ENCODE data around the gene SCART1. TPM values are rescaled to one million over a fixed set of nuclear protein-coding genes. Genes with fewer than 3 reads are reported as not detected.

The SCART1 gene
- total and polyA plus RNA-seq, 2 experiments from 2014 or later = 0.15 to 0.65 TPM

GRCh38 chr10:133471300-133472109 lies 17.8 kb downstream of the SCART1 start:
- no peaks in the 10 kb centered on the region for H3F3A ChIP-seq (ENCODE audit: insufficient read depth)
- H3K9me2 ChIP-seq (ENCODE audit: insufficient read depth) = no peaks in the 10 kb centered on the region
- in situ Hi-C loops (cut with MboI) = no loop called here
- H4K20me1 ChIP-seq (ENCODE audit: insufficient read depth) = no peaks in the 10 kb centered on the region
- TF ChIP-seq EZH2 (IDR thresholded peaks at IDR 0.05; ENCODE audit: insufficient read depth, poor library complexity, severe bottlenecking) (no peak), EZH2phosphoT487 (IDR thresholded peaks at IDR 0.05; ENCODE audit: insufficient read depth, low read depth) (no peak)
- H3K4me3 ChIP-seq = no peak overlapping the region
- H3K36me3 ChIP-seq (ENCODE audit: low read depth) = no peaks in the 10 kb centered on the region
- H2AFZ ChIP-seq = no peak overlapping the region
- no peaks in the 10 kb centered on the region for H3K9me3 ChIP-seq (ENCODE audit: low read depth)
- H3K27me3 ChIP-seq (replicated peaks; ENCODE audit: insufficient read depth) = no peaks in the 10 kb centered on the region
- H3K27ac ChIP-seq = no peak overlapping the region
- DNase-seq = no peak
- no peak overlapping the region for H3K4me2 ChIP-seq (ENCODE audit: unreplicated experiment)
- no peaks in the 10 kb centered on the region for H3K4me1 ChIP-seq (ENCODE audit: insufficient read depth)
- 39% methylated on average over 6 to 7 of the region's 7 CpGs for WGBS, 2 experiments (ENCODE audit: low coverage in 1 of 2, low lambda C conversion rate in 2 of 2, missing lambda C conversion rate in 2 of 2)
- no peaks in the 10 kb centered on the region for H3K79me2 ChIP-seq (ENCODE audit: insufficient read depth)
- no peak overlapping the region for H3K9ac ChIP-seq

- WGBS, 2 experiments (ENCODE audit: low coverage in 1 of 2, low lambda C conversion rate in 2 of 2, missing lambda C conversion rate in 2 of 2) = 10 to 21% methylated on average over 4 of the region's 4 CpGs
- H3K4me3 ChIP-seq = no peak overlapping the region
- H3K36me3 ChIP-seq (ENCODE audit: low read depth) = no peaks in the 10 kb centered on the region
- no peak overlapping the region for H3K9ac ChIP-seq
- no peaks in the 10 kb centered on the region for H4K20me1 ChIP-seq (ENCODE audit: insufficient read depth)
- TF ChIP-seq EZH2 (IDR thresholded peaks at IDR 0.05; ENCODE audit: insufficient read depth, poor library complexity, severe bottlenecking) (no peak), EZH2phosphoT487 (IDR thresholded peaks at IDR 0.05; ENCODE audit: insufficient read depth, low read depth) (no peak)
- H3K79me2 ChIP-seq (ENCODE audit: insufficient read depth) = no peaks in the 10 kb centered on the region
- in situ Hi-C loops (cut with MboI) = no loop called here
- H3K4me2 ChIP-seq (ENCODE audit: unreplicated experiment) = no peak overlapping the region
- H3K9me2 ChIP-seq (ENCODE audit: insufficient read depth) = no peaks in the 10 kb centered on the region
- H3K9me3 ChIP-seq (ENCODE audit: low read depth) = no peaks in the 10 kb centered on the region
- no peaks in the 10 kb centered on the region for H3F3A ChIP-seq (ENCODE audit: insufficient read depth)
- no peak for DNase-seq
- H3K27me3 ChIP-seq (replicated peaks; ENCODE audit: insufficient read depth) = no peaks in the 10 kb centered on the region
- no peak overlapping the region for H2AFZ ChIP-seq
- no peaks in the 10 kb centered on the region for H3K4me1 ChIP-seq (ENCODE audit: insufficient read depth)
- H3K27ac ChIP-seq = no peak overlapping the region
Observed at GRCh38 chr10:133473270-133473669, 19.5 kb downstream of the SCART1 start.

- H3K9ac ChIP-seq = no peak overlapping the region
- H4K20me1 ChIP-seq (ENCODE audit: insufficient read depth) = no peaks in the 10 kb centered on the region
- no peaks in the 10 kb centered on the region for H3K36me3 ChIP-seq (ENCODE audit: low read depth)
- in situ Hi-C loops (cut with MboI) = no loop called here
- no peaks in the 10 kb centered on the region for H3F3A ChIP-seq (ENCODE audit: insufficient read depth)
- H2AFZ ChIP-seq = no peak overlapping the region
- H3K79me2 ChIP-seq (ENCODE audit: insufficient read depth) = no peaks in the 10 kb centered on the region
- WGBS, 2 experiments (ENCODE audit: low coverage in 1 of 2, low lambda C conversion rate in 2 of 2, missing lambda C conversion rate in 2 of 2) = 30 to 43% methylated on average over 2 of the region's 2 CpGs
- H3K4me1 ChIP-seq (ENCODE audit: insufficient read depth) = no peaks in the 10 kb centered on the region
- H3K27me3 ChIP-seq (replicated peaks; ENCODE audit: insufficient read depth) = no peaks in the 10 kb centered on the region
- H3K9me2 ChIP-seq (ENCODE audit: insufficient read depth) = no peaks in the 10 kb centered on the region
- no peak overlapping the region for H3K27ac ChIP-seq
- H3K4me3 ChIP-seq = no peak overlapping the region
- DNase-seq = no peak
- TF ChIP-seq EZH2 (IDR thresholded peaks at IDR 0.05; ENCODE audit: insufficient read depth, poor library complexity, severe bottlenecking) (no peak), EZH2phosphoT487 (IDR thresholded peaks at IDR 0.05; ENCODE audit: insufficient read depth, low read depth) (no peak)
- H3K9me3 ChIP-seq (ENCODE audit: low read depth) = no peaks in the 10 kb centered on the region
- H3K4me2 ChIP-seq (ENCODE audit: unreplicated experiment) = no peak overlapping the region
Observed at GRCh38 chr10:133474027-133474426, 20.3 kb downstream of the SCART1 start.

GRCh38 chr10:133474665-133475424 lies 21.1 kb downstream of the SCART1 start:
- H3K9ac ChIP-seq = no peak overlapping the region
- H3K9me2 ChIP-seq (ENCODE audit: insufficient read depth) = no peaks in the 10 kb centered on the region
- DNase-seq = no peak
- H3K4me1 ChIP-seq (ENCODE audit: insufficient read depth) = no peaks in the 10 kb centered on the region
- no peaks in the 10 kb centered on the region for H3K79me2 ChIP-seq (ENCODE audit: insufficient read depth)
- TF ChIP-seq EZH2phosphoT487 (IDR thresholded peaks at IDR 0.05; ENCODE audit: insufficient read depth, low read depth) (no peak), EZH2 (IDR thresholded peaks at IDR 0.05; ENCODE audit: insufficient read depth, poor library complexity, severe bottlenecking) (no peak)
- no peaks in the 10 kb centered on the region for H3K9me3 ChIP-seq (ENCODE audit: low read depth)
- 48 to 50% methylated on average over 12 of the region's 12 CpGs for WGBS, 2 experiments (ENCODE audit: low coverage in 1 of 2, low lambda C conversion rate in 2 of 2, missing lambda C conversion rate in 2 of 2)
- no peaks in the 10 kb centered on the region for H3K36me3 ChIP-seq (ENCODE audit: low read depth)
- no peaks in the 10 kb centered on the region for H4K20me1 ChIP-seq (ENCODE audit: insufficient read depth)
- H2AFZ ChIP-seq = no peak overlapping the region
- no peak overlapping the region for H3K4me2 ChIP-seq (ENCODE audit: unreplicated experiment)
- H3K27ac ChIP-seq = no peak overlapping the region
- no peaks in the 10 kb centered on the region for H3K27me3 ChIP-seq (replicated peaks; ENCODE audit: insufficient read depth)
- in situ Hi-C loops (cut with MboI) = no loop called here
- no peak overlapping the region for H3K4me3 ChIP-seq
- no peaks in the 10 kb centered on the region for H3F3A ChIP-seq (ENCODE audit: insufficient read depth)
